CD14-positive monocyte (primary cell): ENCODE measurements around the gene KLC1. TPM values are rescaled to one million over a fixed set of nuclear protein-coding genes. Genes with fewer than 3 reads are reported as not detected.

Experiments
- DNase-seq, 3 donors: peaks; one replicate each; pipeline ENCODE4 v3.0.0-alpha.2; 2011 to 2022
- H2AFZ ChIP-seq: 2 replicates; pipeline ENCODE4 v1.6.0; 2012; ENCODE audit warnings: mild to moderate bottlenecking, low read depth, low read length, inconsistent platforms; ENCODE audit not compliant: insufficient read depth, poor library complexity, severe bottlenecking
- H3K27ac ChIP-seq, 2 donors: 1 replicate in 1 of 2; 2 replicates in 1 of 2; pipeline ENCODE4 v1.5.1; 2012 to 2013; ENCODE audit warnings: low read length in 2 of 2, control low read depth in 1 of 2, inconsistent platforms in 1 of 2, low read depth in 1 of 2, mild to moderate bottlenecking in 1 of 2
- H3K27me3 ChIP-seq, 2 donors: one replicate each; pipeline versions ENCODE4 v1.6.0 to v1.6.1; 2011 to 2013; ENCODE audit warnings: low read length in 2 of 2; ENCODE audit not compliant: control insufficient read depth in 2 of 2, insufficient read depth in 2 of 2
- H3K36me3 ChIP-seq, 2 donors: replicated peaks in 1 of 2; 1 replicate in 1 of 2; 2 replicates in 1 of 2; pipeline versions ENCODE4 v1.5.1 to v1.6.1; 2012 to 2013; ENCODE audit warnings: low read length in 2 of 2, control low read depth in 1 of 2, inconsistent platforms in 1 of 2, mild to moderate bottlenecking in 1 of 2; ENCODE audit not compliant: insufficient read depth in 2 of 2, control insufficient read depth in 1 of 2
- H3K4me1 ChIP-seq, 2 donors: 1 replicate in 1 of 2; 2 replicates in 1 of 2; pipeline versions ENCODE4 v1.5.1 to v1.6.1; 2012 to 2013; ENCODE audit warnings: low read length in 2 of 2, control low read depth in 1 of 2, inconsistent platforms in 1 of 2, mild to moderate bottlenecking in 1 of 2, moderate library complexity in 1 of 2; ENCODE audit not compliant: insufficient read depth in 2 of 2, control insufficient read depth in 1 of 2
- H3K4me2 ChIP-seq: replicated peaks from 2 replicates; pipeline ENCODE3; 2012; ENCODE audit warnings: low read length, moderate library complexity, mild to moderate bottlenecking; ENCODE audit not compliant: poor library complexity, severe bottlenecking; ENCODE audit errors: extremely low read depth
- H3K4me3 ChIP-seq, 3 experiments: fragments of 200-600 bp in 1 of 3; sonication (generic) in 1 of 3; replicated peaks in 1 of 3; 1 replicate in 2 of 3; 2 replicates in 1 of 3; pipeline ENCODE4 v1.5.1; 2011 to 2013; ENCODE audit warnings: low read length in 3 of 3, mild to moderate bottlenecking in 3 of 3, control low read depth in 2 of 3, low read depth in 2 of 3, inconsistent platforms in 1 of 3, moderate library complexity in 1 of 3
- H3K79me2 ChIP-seq: 2 replicates; pipeline ENCODE4 v1.6.0; 2012; ENCODE audit warnings: mild to moderate bottlenecking, control low read depth, inconsistent platforms, low read length, moderate library complexity; ENCODE audit not compliant: insufficient read depth
- H3K9ac ChIP-seq: 2 replicates; pipeline ENCODE4 v1.6.0; 2017; ENCODE audit warnings: low read length, mild to moderate bottlenecking; ENCODE audit not compliant: insufficient read depth, poor library complexity, severe bottlenecking
- H3K9me3 ChIP-seq, 2 donors: replicated peaks in 1 of 2; 1 replicate in 1 of 2; 2 replicates in 1 of 2; pipeline versions ENCODE4 v1.5.1 to v1.6.1; 2012 to 2013; ENCODE audit warnings: low read length in 2 of 2, control low read depth in 1 of 2; ENCODE audit not compliant: control insufficient read depth in 1 of 2, insufficient read depth in 1 of 2
- H4K20me1 ChIP-seq: 2 replicates; pipeline ENCODE4 v1.6.0; 2012; ENCODE audit warnings: mild to moderate bottlenecking, low read length, control low read depth, moderate library complexity; ENCODE audit not compliant: insufficient read depth
- H3K27ac Mint-ChIP-seq, 7 donors: one replicate each; pipeline ENCODE4 v1.8.0; 2020; ENCODE audit warnings: mild to moderate bottlenecking in 7 of 7, mixed read lengths in 7 of 7, moderate library complexity in 6 of 7, inconsistent platforms in 2 of 7
- H3K27me3 Mint-ChIP-seq, 3 donors: one replicate each; pipeline ENCODE4 v1.8.0; 2021 to 2022; ENCODE audit warnings: low read depth in 3 of 3, mild to moderate bottlenecking in 3 of 3, mixed read lengths in 3 of 3, moderate library complexity in 3 of 3, inconsistent platforms in 1 of 3
- H3K36me3 Mint-ChIP-seq, 2 donors: one replicate each; pipeline ENCODE4 v1.8.0; 2020; ENCODE audit warnings: mixed read lengths in 2 of 2, inconsistent platforms in 1 of 2, mild to moderate bottlenecking in 1 of 2
- H3K4me1 Mint-ChIP-seq: one replicate; pipeline ENCODE4 v1.8.0; 2020; ENCODE audit warnings: mild to moderate bottlenecking, mixed read lengths
- H3K4me3 Mint-ChIP-seq, 2 donors: one replicate each; pipeline ENCODE4 v1.8.0; 2020; ENCODE audit warnings: mild to moderate bottlenecking in 2 of 2, mixed read lengths in 2 of 2, moderate library complexity in 1 of 2
- H3K9me3 Mint-ChIP-seq, 7 donors: one replicate each; pipeline ENCODE4 v1.8.0; 2020 to 2022; ENCODE audit warnings: mixed read lengths in 7 of 7, mild to moderate bottlenecking in 6 of 7, moderate library complexity in 6 of 7, inconsistent platforms in 2 of 7
- WGBS: methylation state at CpG from one replicate; pipeline ENCODE4 v1.1.5; 2013; ENCODE audit warnings: missing lambda C conversion rate; ENCODE audit not compliant: insufficient coverage; 5-methylcytosine and 5-hydroxymethylcytosine counted together
- intact Hi-C, 2 donors: fragments of 100-400 bp; cut with micrococcal nuclease; formaldehyde crosslinking; loops; one replicate each; pipeline versions ENCODE4 v1.15.0 to v1.15.1; 2023
- polyA plus RNA-seq, 3 donors: library from polyadenylated mRNA; depleted of rRNA in 1 of 3; unstranded in 2 of 3; stranded (reverse) in 1 of 3; fragments of 300-500 nt in 2 of 3; fragments of >200 nt in 1 of 3; fragmentation: Illumina TruSeq in 2 of 3; gene quantifications; 1 replicate in 2 of 3; 2 replicates in 1 of 3; pipeline ENCODE4 v1.2.3, GENCODE V29; 2012 to 2021
- TF ChIP-seq, protein P1 (sequence below): fragments of 200-600 bp; IDR thresholded peaks from one replicate; pipeline ENCODE4 v1.8.0; 2022; ENCODE audit warnings: antibody characterized with exemption, mild to moderate bottlenecking

Gene KLC1
- polyA plus RNA-seq, 3 donors = 41.5 to 108 (median 46.6) TPM

DNA sequence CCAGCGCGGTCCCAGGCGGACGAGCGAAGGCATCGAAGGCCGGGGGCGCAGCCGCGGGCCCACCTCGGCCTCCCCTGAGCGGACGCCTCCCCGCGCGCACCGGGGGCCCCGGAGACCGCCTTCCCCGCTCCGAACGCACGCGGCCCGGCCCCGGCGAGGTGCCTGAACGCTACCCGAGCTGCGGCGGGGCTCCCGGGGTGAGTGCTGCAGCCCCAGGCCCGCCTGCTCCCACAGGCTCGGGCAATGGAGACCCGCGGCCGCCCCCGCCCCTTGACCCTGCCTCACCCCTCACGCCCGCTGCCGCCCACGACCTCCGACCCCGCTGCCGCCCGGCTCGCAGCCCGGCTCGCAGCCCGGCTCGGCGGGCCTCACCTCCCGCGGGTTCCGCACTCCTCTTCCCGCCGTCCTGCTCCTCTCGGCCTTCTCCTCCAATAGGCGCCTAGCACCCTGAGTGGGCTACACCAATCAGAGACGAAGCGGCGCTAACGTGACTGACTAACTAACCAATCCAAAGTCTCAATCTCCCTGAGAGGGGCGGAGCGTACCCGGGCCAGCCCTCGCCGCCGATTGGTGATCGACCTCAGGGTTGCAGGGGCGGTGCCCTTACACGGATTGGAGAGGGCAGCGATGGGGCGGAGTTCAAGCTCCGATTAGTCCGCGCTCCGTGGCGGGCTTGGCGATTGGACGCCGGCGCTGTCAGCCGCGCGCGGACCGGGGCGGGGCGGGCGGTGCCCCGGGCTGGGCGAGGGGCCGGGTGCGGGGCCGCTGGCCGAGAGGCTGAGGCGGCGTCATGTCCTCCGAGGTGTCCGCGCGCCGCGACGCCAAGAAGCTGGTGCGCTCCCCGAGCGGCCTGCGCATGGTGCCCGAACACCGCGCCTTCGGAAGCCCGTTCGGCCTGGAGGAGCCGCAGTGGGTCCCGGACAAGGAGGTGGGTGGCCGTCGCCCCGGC is 86.3 kb downstream of the KLC1 start, which contains the start of the genes XRCC3 and ZFYVE21:
XRCC3 (minus strand) TSS at position 400 of the 949 bp plus-strand sequence. CDS start 4,364 bp downstream, outside the sequence.
ZFYVE21 (plus strand) TSS at position 759 of the 949 bp plus-strand sequence; CDS start at position 791, 32 bp downstream.
- Histone ChIP-seq H2AFZ (peak within 1 kb of the TSS; percentile 86), H3K27me3 (no peaks in the 10 kb centered on the region), H3K4me3 (peak within 1 kb of the TSS; percentile 42 to 77 (median 65)), H3K4me2 (peak within 1 kb of the TSS; percentile 85), H3K27ac (peak within 1 kb of the TSS in 1 of 2 donors; percentile 41), H4K20me1 (peaks cover 37% of the 10 kb centered on the region), H3K36me3 (peaks cover 0 to 2% of the 10 kb centered on the region in 2 donors), H3K9ac (peak within 1 kb of the TSS; percentile 70), H3K4me1 (peaks cover 16 to 26% of the 10 kb centered on the region in 2 donors), H3K79me2 (peaks cover 49% of the 10 kb centered on the region), H3K9me3 (no peaks in the 10 kb centered on the region)
- Mint-ChIP-seq H3K4me1 (peaks cover 29% of the 10 kb centered on the region), H3K27me3 (peaks cover 0 to 1% (median 0%) of the 10 kb centered on the region in 3 donors), H3K4me3 (peak within 1 kb of the TSS; percentile 83 to 89), H3K27ac (peak within 1 kb of the TSS in 5 of 7 donors; percentile 22 to 80 (median 41)), H3K36me3 (peaks cover 12 to 18% of the 10 kb centered on the region in 2 donors), H3K9me3 (no peaks in the 10 kb centered on the region)
- DNase-seq = peak; percentile 99 to 100 (median 99)
- TF ChIP-seq, protein P1, sequence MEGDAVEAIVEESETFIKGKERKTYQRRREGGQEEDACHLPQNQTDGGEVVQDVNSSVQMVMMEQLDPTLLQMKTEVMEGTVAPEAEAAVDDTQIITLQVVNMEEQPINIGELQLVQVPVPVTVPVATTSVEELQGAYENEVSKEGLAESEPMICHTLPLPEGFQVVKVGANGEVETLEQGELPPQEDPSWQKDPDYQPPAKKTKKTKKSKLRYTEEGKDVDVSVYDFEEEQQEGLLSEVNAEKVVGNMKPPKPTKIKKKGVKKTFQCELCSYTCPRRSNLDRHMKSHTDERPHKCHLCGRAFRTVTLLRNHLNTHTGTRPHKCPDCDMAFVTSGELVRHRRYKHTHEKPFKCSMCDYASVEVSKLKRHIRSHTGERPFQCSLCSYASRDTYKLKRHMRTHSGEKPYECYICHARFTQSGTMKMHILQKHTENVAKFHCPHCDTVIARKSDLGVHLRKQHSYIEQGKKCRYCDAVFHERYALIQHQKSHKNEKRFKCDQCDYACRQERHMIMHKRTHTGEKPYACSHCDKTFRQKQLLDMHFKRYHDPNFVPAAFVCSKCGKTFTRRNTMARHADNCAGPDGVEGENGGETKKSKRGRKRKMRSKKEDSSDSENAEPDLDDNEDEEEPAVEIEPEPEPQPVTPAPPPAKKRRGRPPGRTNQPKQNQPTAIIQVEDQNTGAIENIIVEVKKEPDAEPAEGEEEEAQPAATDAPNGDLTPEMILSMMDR = no peak
- WGBS = under 1% methylated on average over 121 of the region's 121 CpGs
- intact Hi-C loops = loop anchor here in 1 of 2 donors (5.0 kb wide), 1 partner anchor 88 kb away; the partner anchor contains the start of gene KLC1
